Naive B cell (primary cell): ENCODE data around the gene SPG11. TPM values are rescaled to one million over a fixed set of nuclear protein-coding genes. Genes with fewer than 3 reads are reported as not detected.
A peak's percentile ranks its signal among the peaks of the same experiment; 100 is the strongest.
"Not testable (repeated sequence)": the region's sequence is repeated elsewhere in the genome, so short reads cannot be mapped to it uniquely, and the experiment has no call there.

Experiments
- ATAC-seq, 2 donors: fragments of 150-1000 bp; cut with Tn5 transposase; 2 replicates each; pipeline ENCODE4 v1.10.0; 2021; ENCODE audit warnings: low read depth in 2 of 2, mild to moderate bottlenecking in 2 of 2, moderate library complexity in 2 of 2
- DNase-seq: peaks from one replicate; pipeline ENCODE4 v3.0.0; 2022
- H3K27ac Mint-ChIP-seq, 6 donors: one replicate each; pipeline ENCODE4 v1.8.0; 2020 to 2022; ENCODE audit warnings: mild to moderate bottlenecking in 6 of 6, mixed read lengths in 6 of 6, moderate library complexity in 5 of 6, inconsistent platforms in 2 of 6
- H3K27me3 Mint-ChIP-seq, 3 donors: one replicate each; pipeline ENCODE4 v1.8.0; 2021 to 2022; ENCODE audit warnings: mixed read lengths in 3 of 3, mild to moderate bottlenecking in 1 of 3
- H3K36me3 Mint-ChIP-seq, 2 donors: one replicate each; pipeline ENCODE4 v1.8.0; 2020 to 2022; ENCODE audit warnings: mixed read lengths in 2 of 2, inconsistent platforms in 1 of 2, mild to moderate bottlenecking in 1 of 2
- H3K4me1 Mint-ChIP-seq, 3 donors: one replicate each; pipeline ENCODE4 v1.8.0; 2020 to 2022; ENCODE audit warnings: mixed read lengths in 3 of 3, inconsistent platforms in 1 of 3, mild to moderate bottlenecking in 1 of 3, moderate library complexity in 1 of 3
- H3K4me3 Mint-ChIP-seq, 8 donors: one replicate each; pipeline ENCODE4 v1.8.0; 2020 to 2022; ENCODE audit warnings: mild to moderate bottlenecking in 8 of 8, mixed read lengths in 8 of 8, moderate library complexity in 8 of 8, inconsistent platforms in 2 of 8
- H3K9me3 Mint-ChIP-seq, 7 donors: one replicate each; pipeline ENCODE4 v1.8.0; 2020 to 2022; ENCODE audit warnings: mixed read lengths in 7 of 7, mild to moderate bottlenecking in 5 of 7, inconsistent platforms in 2 of 7, moderate library complexity in 1 of 7
- polyA plus RNA-seq, 6 donors: library from polyadenylated mRNA; unstranded; fragments of 300-500 nt; fragmentation: Illumina TruSeq; gene quantifications; one replicate each; pipeline ENCODE4 v1.2.3, GENCODE V29; 2021; ENCODE audit warnings: low read depth in 6 of 6

The SPG11 gene, protein sequence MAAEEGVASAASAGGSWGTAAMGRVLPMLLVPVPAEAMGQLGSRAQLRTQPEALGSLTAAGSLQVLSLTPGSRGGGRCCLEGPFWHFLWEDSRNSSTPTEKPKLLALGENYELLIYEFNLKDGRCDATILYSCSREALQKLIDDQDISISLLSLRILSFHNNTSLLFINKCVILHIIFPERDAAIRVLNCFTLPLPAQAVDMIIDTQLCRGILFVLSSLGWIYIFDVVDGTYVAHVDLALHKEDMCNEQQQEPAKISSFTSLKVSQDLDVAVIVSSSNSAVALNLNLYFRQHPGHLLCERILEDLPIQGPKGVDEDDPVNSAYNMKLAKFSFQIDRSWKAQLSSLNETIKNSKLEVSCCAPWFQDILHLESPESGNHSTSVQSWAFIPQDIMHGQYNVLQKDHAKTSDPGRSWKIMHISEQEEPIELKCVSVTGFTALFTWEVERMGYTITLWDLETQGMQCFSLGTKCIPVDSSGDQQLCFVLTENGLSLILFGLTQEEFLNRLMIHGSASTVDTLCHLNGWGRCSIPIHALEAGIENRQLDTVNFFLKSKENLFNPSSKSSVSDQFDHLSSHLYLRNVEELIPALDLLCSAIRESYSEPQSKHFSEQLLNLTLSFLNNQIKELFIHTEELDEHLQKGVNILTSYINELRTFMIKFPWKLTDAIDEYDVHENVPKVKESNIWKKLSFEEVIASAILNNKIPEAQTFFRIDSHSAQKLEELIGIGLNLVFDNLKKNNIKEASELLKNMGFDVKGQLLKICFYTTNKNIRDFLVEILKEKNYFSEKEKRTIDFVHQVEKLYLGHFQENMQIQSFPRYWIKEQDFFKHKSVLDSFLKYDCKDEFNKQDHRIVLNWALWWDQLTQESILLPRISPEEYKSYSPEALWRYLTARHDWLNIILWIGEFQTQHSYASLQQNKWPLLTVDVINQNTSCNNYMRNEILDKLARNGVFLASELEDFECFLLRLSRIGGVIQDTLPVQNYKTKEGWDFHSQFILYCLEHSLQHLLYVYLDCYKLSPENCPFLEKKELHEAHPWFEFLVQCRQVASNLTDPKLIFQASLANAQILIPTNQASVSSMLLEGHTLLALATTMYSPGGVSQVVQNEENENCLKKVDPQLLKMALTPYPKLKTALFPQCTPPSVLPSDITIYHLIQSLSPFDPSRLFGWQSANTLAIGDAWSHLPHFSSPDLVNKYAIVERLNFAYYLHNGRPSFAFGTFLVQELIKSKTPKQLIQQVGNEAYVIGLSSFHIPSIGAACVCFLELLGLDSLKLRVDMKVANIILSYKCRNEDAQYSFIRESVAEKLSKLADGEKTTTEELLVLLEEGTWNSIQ (N-terminal part only)
- 10 to 100 TPM; 19.7 to 70.0 (median 53.0) TPM for polyA plus RNA-seq

GRCh38 chr15:44663410-44664308 is at the start of gene SPG11:
SPG11 (minus strand) TSS chr15:44663662; CDS start chr15:44663647, 15 bp downstream.
- Mint-ChIP-seq H3K27me3 (no peaks in the 10 kb centered on the region), H3K36me3 (peaks cover 3 to 6% of the 10 kb centered on the region in 2 donors), H3K27ac (peak within 1 kb of the TSS; percentile 96 to 100 (median 99)), H3K9me3 (no peaks in the 10 kb centered on the region), H3K4me1 (peaks cover 38 to 72% (median 50%) of the 10 kb centered on the region in 3 donors), H3K4me3 (peak within 1 kb of the TSS; percentile 96 to 100 (median 99))
- ATAC-seq (peak; percentile 74 to 75), DNase-seq (peak; percentile 92)

GRCh38 chr15:44712346-44713005 is 49.0 kb upstream of the SPG11 start:
- no peaks in the 10 kb centered on the region for H3K9me3 Mint-ChIP-seq
- peaks cover 54 to 55% of the 10 kb centered on the region in 2 donors for H3K36me3 Mint-ChIP-seq
- H3K27me3 Mint-ChIP-seq = no peaks in the 10 kb centered on the region
- peak; percentile 71 for DNase-seq
- ATAC-seq = peak; percentile 22 to 29
- H3K4me1 Mint-ChIP-seq = peaks cover 59 to 77% (median 71%) of the 10 kb centered on the region in 3 donors
- H3K27ac Mint-ChIP-seq = peak overlapping the region; percentile 100
- H3K4me3 Mint-ChIP-seq = peak overlapping the region; percentile 98 to 100 (median 100)

DNA sequence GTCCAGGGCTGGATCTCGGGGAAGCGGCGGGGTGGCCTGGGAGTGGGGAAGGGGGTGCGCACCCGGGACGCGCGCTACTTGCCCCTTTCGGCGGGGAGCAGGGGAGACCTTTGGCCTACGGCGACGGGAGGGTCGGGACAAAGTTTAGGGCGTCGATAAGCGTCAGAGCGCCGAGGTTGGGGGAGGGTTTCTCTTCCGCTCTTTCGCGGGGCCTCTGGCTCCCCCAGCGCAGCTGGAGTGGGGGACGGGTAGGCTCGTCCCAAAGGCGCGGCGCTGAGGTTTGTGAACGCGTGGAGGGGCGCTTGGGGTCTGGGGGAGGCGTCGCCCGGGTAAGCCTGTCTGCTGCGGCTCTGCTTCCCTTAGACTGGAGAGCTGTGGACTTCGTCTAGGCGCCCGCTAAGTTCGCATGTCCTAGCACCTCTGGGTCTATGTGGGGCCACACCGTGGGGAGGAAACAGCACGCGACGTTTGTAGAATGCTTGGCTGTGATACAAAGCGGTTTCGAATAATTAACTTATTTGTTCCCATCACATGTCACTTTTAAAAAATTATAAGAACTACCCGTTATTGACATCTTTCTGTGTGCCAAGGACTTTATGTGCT is 48.4 kb upstream of the SPG11 start:
- peak overlapping the region; percentile 98 to 100 (median 100) for H3K4me3 Mint-ChIP-seq
- H3K36me3 Mint-ChIP-seq = peaks cover 50 to 55% of the 10 kb centered on the region in 2 donors
- peak overlapping the region; percentile 100 for H3K27ac Mint-ChIP-seq
- H3K27me3 Mint-ChIP-seq = no peaks in the 10 kb centered on the region
- H3K9me3 Mint-ChIP-seq = no peaks in the 10 kb centered on the region
- peak; percentile 29 to 38 for ATAC-seq
- DNase-seq = peak; percentile 65
- peaks cover 56 to 78% (median 69%) of the 10 kb centered on the region in 3 donors for H3K4me1 Mint-ChIP-seq

GRCh38 chr15:44711096-44711742 is 47.8 kb upstream of the SPG11 start, which contains the start of the genes B2M and PATL2:
B2M (plus strand) TSS chr15:44711517; CDS start chr15:44711547, 30 bp downstream.
PATL2 (minus strand) TSS chr15:44711323; CDS start chr15:44676490, 34,833 bp downstream.
- ATAC-seq (peak; percentile 72 to 78), DNase-seq (peak; percentile 96)
- H3K9me3 Mint-ChIP-seq = no peaks in the 10 kb centered on the region
- no peaks in the 10 kb centered on the region for H3K27me3 Mint-ChIP-seq
- H3K36me3 Mint-ChIP-seq = peaks cover 44 to 55% of the 10 kb centered on the region in 2 donors
- H3K4me1 Mint-ChIP-seq = peaks cover 50 to 77% (median 62%) of the 10 kb centered on the region in 3 donors
- peak within 1 kb of the TSS; percentile 100 for H3K27ac Mint-ChIP-seq
- H3K4me3 Mint-ChIP-seq = peak within 1 kb of the TSS; percentile 98 to 100 (median 100)

DNA sequence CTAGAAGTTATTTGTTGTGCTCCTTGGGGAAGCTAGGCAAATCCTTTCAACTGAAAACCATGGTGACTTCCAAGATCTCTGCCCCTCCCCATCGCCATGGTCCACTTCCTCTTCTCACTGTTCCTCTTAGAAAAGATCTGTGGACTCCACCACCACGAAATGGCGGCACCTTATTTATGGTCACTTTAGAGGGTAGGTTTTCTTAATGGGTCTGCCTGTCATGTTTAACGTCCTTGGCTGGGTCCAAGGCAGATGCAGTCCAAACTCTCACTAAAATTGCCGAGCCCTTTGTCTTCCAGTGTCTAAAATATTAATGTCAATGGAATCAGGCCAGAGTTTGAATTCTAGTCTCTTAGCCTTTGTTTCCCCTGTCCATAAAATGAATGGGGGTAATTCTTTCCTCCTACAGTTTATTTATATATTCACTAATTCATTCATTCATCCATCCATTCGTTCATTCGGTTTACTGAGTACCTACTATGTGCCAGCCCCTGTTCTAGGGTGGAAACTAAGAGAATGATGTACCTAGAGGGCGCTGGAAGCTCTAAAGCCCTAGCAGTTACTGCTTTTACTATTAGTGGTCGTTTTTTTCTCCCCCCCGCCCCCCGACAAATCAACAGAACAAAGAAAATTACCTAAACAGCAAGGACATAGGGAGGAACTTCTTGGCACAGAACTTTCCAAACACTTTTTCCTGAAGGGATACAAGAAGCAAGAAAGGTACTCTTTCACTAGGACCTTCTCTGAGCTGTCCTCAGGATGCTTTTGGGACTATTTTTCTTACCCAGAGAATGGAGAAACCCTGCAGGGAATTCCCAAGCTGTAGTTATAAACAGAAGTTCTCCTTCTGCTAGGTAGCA is 47.0 kb upstream of the SPG11 start:
- Mint-ChIP-seq H3K9me3 (no peaks in the 10 kb centered on the region), H3K27me3 (no peaks in the 10 kb centered on the region), H3K36me3 (peaks cover 40 to 52% of the 10 kb centered on the region in 2 donors), H3K4me1 (peaks cover 43 to 70% (median 55%) of the 10 kb centered on the region in 3 donors), H3K4me3 (peak overlapping the region; percentile 98 to 100 (median 100)), H3K27ac (peak overlapping the region; percentile 100)
- DNase-seq = peak; percentile 77
- peak; percentile 29 to 31 for ATAC-seq

DNA sequence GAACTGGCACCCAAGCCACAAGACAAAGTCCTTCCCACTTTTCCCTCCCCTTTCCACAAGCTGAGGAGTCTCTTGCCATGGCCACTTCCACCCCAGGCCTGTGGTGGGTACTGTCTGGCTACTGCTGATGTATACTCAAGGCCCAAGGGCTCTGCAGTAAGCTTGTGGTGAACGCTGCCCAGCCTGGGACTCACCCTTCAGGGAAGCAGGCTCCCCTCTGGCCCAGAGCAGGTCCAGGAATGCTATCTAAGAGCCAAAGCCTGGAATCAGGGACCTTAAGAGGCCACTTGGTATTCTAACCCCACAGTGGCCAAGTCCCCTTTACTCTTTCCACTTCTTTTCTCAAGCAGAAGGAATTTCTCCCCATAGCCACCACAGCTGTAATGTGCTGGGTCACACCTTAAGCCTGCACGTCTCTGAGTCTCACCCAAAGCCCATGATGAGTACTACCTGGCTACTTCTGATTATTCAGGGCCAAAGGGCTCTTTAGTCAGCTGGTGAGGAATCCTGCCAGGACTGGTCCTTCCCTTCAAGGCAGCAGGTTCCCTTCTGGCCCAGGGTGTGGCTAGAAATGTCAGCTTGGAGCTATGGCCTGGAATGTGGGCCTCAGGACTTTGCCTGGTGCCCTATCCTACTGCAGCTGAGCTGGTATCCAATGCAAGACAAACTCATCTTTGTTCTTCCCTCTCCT is 43.6 kb upstream of the SPG11 start:
- Mint-ChIP-seq H3K36me3 (peaks cover 17 to 22% of the 10 kb centered on the region in 2 donors), H3K9me3 (peaks cover 0 to 7% (median 3%) of the 10 kb centered on the region in 7 donors), H3K27ac (peak overlapping the region in 1 of 6 donors; percentile 81), H3K4me1 (peaks cover 25 to 41% (median 32%) of the 10 kb centered on the region in 3 donors), H3K27me3 (no peaks in the 10 kb centered on the region), H3K4me3 (peak overlapping the region in 1 of 8 donors; percentile 10)
- ATAC-seq (no peak), DNase-seq (no peak)

DNA sequence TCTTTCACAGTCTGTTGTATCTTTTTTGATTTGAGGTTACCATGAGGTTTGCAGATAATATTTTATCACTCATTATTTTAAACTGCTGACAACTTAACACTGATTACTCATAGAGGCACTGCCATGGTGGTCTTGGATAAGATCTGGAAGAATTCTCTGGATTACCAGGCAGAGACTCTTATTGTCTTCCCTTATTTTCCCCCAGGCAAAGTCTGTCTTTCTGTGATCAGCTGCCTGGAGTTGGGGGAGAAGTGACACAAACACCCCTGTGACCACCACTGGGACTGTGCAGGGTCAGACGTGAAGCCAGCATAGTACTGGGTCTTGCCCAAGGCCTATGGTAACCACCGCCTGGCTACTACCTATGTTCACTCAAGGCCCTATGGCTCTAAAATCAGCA is 42.9 kb upstream of the SPG11 start:
- H3K27ac Mint-ChIP-seq = no peak overlapping the region
- no peak for ATAC-seq
- peaks cover 24 to 37% (median 37%) of the 10 kb centered on the region in 3 donors for H3K4me1 Mint-ChIP-seq
- H3K36me3 Mint-ChIP-seq = peaks cover 14 to 15% of the 10 kb centered on the region in 2 donors
- no peak overlapping the region for H3K4me3 Mint-ChIP-seq
- no peaks in the 10 kb centered on the region for H3K27me3 Mint-ChIP-seq
- DNase-seq = no peak
- peaks cover 0 to 13% (median 4%) of the 10 kb centered on the region in 7 donors for H3K9me3 Mint-ChIP-seq

GRCh38 chr15:44705986-44706385 is 42.5 kb upstream of the SPG11 start:
- Mint-ChIP-seq H3K27me3 (no peaks in the 10 kb centered on the region), H3K27ac (no peak overlapping the region), H3K36me3 (peaks cover 11 to 12% of the 10 kb centered on the region in 2 donors), H3K4me1 (peaks cover 21 to 37% (median 33%) of the 10 kb centered on the region in 3 donors), H3K9me3 (peaks cover 0 to 13% (median 4%) of the 10 kb centered on the region in 7 donors), H3K4me3 (no peak overlapping the region)
- no peak for DNase-seq
- ATAC-seq = no peak

DNA sequence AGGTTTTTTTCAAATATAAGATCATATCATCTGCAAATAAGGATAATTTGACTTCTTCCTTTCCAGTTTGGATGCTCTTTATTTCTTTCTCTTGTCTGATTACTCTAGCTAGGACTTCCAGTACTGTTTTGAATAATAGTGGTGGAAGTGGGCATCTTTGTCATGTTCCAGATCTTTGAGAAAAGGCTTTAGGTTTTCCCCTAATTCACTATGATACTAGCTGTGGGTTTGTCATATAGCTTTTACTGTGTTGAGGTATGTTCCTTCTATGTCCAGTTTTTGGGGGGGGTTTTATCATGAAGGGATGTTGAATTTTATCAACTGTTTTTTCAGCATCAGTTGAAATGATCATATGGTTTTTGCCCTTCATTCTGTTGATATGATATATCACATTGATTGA is 37.2 kb upstream of the SPG11 start:
- H3K27me3 Mint-ChIP-seq, ATAC-seq, H3K27ac Mint-ChIP-seq, DNase-seq, H3K4me3 Mint-ChIP-seq: not testable (repeated sequence)
- Mint-ChIP-seq H3K9me3 (peaks cover 0 to 13% (median 5%) of the 10 kb centered on the region in 7 donors), H3K4me1 (peaks cover 13 to 22% (median 17%) of the 10 kb centered on the region in 3 donors), H3K36me3 (peaks cover 0 to 11% of the 10 kb centered on the region in 2 donors)
